Measurements from ENCODE around the gene ONECUT1.

The ONECUT1 gene

DNA sequence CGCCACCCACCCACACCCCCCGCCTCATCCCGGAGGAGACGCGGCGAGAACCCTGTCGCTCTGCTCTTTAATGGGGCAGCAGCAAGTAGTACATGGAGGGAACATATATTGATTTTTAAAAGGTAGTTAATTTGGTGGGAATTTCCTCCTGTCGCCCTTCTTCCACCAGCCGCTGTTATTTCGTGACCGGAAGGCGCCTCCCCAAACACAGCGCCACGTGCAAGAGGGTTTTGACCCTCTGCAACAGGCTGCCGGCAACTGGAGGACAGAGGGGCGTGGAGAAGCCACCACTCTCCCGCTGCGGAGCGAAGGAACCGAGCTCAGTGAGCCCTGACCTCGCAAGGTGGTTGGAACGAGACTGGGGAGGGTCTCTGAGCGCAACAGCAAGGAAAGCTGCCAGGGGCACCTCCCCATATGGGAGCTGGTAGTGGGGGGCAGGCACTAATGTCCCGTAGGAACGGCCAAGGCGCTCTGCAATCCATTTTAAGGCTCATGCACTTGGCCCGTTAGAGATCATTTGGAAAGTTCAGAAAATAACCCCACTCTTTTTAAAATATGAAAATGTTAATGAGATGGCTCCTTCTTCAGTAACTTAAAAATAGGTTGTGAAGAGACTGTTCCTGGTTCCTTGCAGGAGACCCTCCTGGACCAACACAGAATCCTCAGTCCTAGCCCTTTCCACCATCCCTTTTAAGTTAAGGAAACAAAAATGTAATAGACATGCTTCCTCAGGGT, 4.3 kb downstream of the ONECUT1 start:
- no peaks in the 10 kb centered on the region for H3K79me2 ChIP-seq (ENCODE audit: insufficient read depth, low read length)
- no peaks in the 10 kb centered on the region for H3F3A ChIP-seq (ENCODE audit: insufficient read depth, low read length)
- H3K4me3 ChIP-seq (ENCODE audit: low read depth, low read length, poor library complexity, severe bottlenecking): no peak overlapping the region
- no peak overlapping the region for H3K4me2 ChIP-seq (ENCODE audit: low read length)
- H4K20me1 ChIP-seq (ENCODE audit: insufficient read depth, low read length): no peaks in the 10 kb centered on the region
- no peak overlapping the region for H2AFZ ChIP-seq (ENCODE audit: low read length)
- no peaks in the 10 kb centered on the region for H3K9me3 ChIP-seq (ENCODE audit: low read length)
- H3K9me2 ChIP-seq (ENCODE audit: low read depth, low read length): no peaks in the 10 kb centered on the region
- TF ChIP-seq, protein P1, sequence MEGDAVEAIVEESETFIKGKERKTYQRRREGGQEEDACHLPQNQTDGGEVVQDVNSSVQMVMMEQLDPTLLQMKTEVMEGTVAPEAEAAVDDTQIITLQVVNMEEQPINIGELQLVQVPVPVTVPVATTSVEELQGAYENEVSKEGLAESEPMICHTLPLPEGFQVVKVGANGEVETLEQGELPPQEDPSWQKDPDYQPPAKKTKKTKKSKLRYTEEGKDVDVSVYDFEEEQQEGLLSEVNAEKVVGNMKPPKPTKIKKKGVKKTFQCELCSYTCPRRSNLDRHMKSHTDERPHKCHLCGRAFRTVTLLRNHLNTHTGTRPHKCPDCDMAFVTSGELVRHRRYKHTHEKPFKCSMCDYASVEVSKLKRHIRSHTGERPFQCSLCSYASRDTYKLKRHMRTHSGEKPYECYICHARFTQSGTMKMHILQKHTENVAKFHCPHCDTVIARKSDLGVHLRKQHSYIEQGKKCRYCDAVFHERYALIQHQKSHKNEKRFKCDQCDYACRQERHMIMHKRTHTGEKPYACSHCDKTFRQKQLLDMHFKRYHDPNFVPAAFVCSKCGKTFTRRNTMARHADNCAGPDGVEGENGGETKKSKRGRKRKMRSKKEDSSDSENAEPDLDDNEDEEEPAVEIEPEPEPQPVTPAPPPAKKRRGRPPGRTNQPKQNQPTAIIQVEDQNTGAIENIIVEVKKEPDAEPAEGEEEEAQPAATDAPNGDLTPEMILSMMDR (IDR thresholded peaks at IDR 0.05; ENCODE audit: low read length): no peak
- TF ChIP-seq EZH2 (IDR thresholded peaks at IDR 0.05; ENCODE audit: borderline replicate concordance, low read length): no peak
- 0 out of 2 replicates have a peak, but pooled peaks cover under 1% of the 10 kb centered on the region for H3K27me3 ChIP-seq (ENCODE audit: insufficient read depth, low read length)
- H3K36me3 ChIP-seq (ENCODE audit: insufficient read depth, low read length): no peaks in the 10 kb centered on the region
- peaks cover 6% of the 10 kb centered on the region for H3K4me1 ChIP-seq (ENCODE audit: insufficient read depth, low read length, severe bottlenecking)
- no peak overlapping the region for H3K9ac ChIP-seq (ENCODE audit: low read length)
- no peak overlapping the region for H3K27ac ChIP-seq (ENCODE audit: low read depth, low read length, poor library complexity, severe bottlenecking)

DNA sequence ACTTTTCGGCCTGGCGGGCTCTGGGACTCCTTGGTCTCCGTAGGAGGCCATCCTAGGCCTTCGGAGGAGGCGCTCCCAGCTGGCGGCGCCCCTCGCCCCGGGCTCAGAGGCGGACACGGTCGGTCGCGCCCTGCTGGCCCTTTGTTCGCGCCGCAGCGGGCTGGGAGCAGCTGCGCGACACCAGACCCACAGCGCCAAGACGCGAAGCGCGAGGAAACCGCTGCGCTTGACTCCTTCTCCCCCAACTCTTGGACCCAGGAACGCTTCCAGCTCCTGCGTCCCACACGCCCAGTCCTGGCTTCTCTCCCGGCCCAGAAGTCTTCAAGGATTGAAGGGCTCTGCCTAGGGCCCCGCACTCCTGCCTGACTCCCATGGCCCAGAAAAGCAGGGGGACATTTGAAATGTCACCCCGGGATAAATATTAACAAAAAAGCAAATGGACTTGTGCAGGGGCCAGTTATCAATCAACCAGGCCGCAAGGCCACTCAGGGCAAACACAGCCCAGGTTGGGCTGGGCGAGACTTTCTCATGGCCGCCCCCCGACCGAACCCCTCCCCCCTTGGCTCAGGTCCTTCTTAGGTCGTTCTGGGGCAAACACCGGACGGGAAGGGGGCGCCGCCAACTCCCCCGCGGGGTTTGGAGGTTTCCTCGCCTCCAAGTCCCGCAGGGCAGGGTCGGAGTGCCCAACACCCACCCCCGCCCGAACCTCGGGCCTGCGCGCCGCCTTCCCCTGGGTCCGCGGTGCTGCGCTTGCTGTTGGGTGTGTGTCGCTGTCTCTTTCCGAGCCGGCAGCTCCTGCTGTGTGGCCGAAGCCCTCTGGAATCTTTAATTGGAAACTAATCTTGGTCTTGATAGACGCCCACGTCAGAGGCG, 5.1 kb downstream of the ONECUT1 start:
- H3K4me3 ChIP-seq (ENCODE audit: low read depth, low read length, poor library complexity, severe bottlenecking): no peak overlapping the region

DNA sequence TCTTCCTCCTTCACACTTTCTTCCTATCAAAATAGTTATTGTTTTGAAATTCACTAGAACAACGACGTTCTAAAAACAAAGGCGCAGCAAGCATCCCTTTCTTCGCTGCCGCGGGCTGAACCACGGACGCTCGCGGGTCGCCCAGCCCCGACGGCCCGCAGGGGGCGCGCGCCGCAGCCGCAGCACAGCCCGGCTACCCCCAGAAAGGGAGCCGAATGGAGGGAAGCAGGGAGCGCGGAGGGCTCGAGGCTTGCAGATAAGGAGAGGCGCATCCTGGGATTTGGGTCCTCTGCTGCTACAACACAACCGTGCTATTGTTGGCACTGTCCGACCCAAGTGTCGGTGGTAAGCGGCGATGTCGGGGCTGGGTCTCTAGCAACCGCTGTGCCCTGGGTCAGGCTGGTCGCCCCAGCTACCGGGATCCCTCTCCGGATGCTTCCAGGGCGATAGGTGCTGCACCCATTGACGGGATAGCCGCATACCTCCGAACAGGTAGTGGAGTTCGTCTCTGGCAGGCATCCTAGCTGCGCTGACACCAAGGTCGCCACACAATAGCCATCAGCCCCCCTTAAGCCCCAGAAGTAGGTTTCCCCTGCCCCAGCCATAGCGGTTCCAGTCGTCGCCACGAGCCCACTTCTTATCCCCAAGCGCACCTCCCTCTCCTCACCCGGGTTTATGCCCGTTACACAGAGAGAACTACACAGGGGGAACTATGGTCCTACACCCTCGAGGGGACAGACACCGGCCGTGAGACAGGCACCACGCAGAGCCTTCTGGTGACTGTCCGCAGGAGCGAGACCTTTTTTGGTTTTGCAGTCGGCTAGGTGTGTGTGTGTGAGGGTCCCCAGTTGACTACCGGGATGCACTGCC, 6.0 kb downstream of the ONECUT1 start:
- Histone ChIP-seq H3K27ac (ENCODE audit: low read depth, low read length, poor library complexity, severe bottlenecking) (no peak overlapping the region), H3F3A (ENCODE audit: insufficient read depth, low read length) (no peaks in the 10 kb centered on the region), H3K9ac (ENCODE audit: low read length) (no peak overlapping the region), H3K4me3 (ENCODE audit: low read depth, low read length, poor library complexity, severe bottlenecking) (no peak overlapping the region), H3K4me1 (ENCODE audit: insufficient read depth, low read length, severe bottlenecking) (no peaks in the 10 kb centered on the region), H3K36me3 (ENCODE audit: insufficient read depth, low read length) (no peaks in the 10 kb centered on the region), H2AFZ (ENCODE audit: low read length) (no peak overlapping the region), H3K27me3 (ENCODE audit: insufficient read depth, low read length) (no peaks in the 10 kb centered on the region), H4K20me1 (ENCODE audit: insufficient read depth, low read length) (no peaks in the 10 kb centered on the region), H3K4me2 (ENCODE audit: low read length) (no peak overlapping the region), H3K9me2 (ENCODE audit: low read depth, low read length) (no peaks in the 10 kb centered on the region), H3K9me3 (ENCODE audit: low read length) (no peaks in the 10 kb centered on the region), H3K79me2 (ENCODE audit: insufficient read depth, low read length) (no peaks in the 10 kb centered on the region)
- TF ChIP-seq, protein P1 (IDR thresholded peaks at IDR 0.05; ENCODE audit: low read length): peak; percentile 60
- no peak for TF ChIP-seq EZH2 (IDR thresholded peaks at IDR 0.05; ENCODE audit: borderline replicate concordance, low read length)

More for the DNA sequence above, 5.1 kb downstream of the ONECUT1 start:
- Histone ChIP-seq H2AFZ (ENCODE audit: low read length) (no peak overlapping the region), H3K9me3 (ENCODE audit: low read length) (no peaks in the 10 kb centered on the region), H3K27ac (ENCODE audit: low read depth, low read length, poor library complexity, severe bottlenecking) (no peak overlapping the region), H3F3A (ENCODE audit: insufficient read depth, low read length) (no peaks in the 10 kb centered on the region), H3K36me3 (ENCODE audit: insufficient read depth, low read length) (no peaks in the 10 kb centered on the region), H3K9ac (ENCODE audit: low read length) (no peak overlapping the region), H4K20me1 (ENCODE audit: insufficient read depth, low read length) (no peaks in the 10 kb centered on the region), H3K4me1 (ENCODE audit: insufficient read depth, low read length, severe bottlenecking) (peaks cover 6% of the 10 kb centered on the region), H3K79me2 (ENCODE audit: insufficient read depth, low read length) (no peaks in the 10 kb centered on the region), H3K27me3 (ENCODE audit: insufficient read depth, low read length) (no peaks in the 10 kb centered on the region), H3K4me2 (ENCODE audit: low read length) (no peak overlapping the region), H3K9me2 (ENCODE audit: low read depth, low read length) (no peaks in the 10 kb centered on the region)
- TF ChIP-seq, protein P1 (IDR thresholded peaks at IDR 0.05; ENCODE audit: low read length): no peak

Data from OCI-LY1 (cell line).